Stomach (tissue), 4 donors: ENCODE results near the gene SYT3.

Experiments used
- CTCF ChIP-seq, 7 experiments: fragments of 450-650 bp in 4 of 7; fragments of 200-600 bp in 3 of 7; sonication (generic) in 3 of 7; IDR thresholded peaks; one replicate each; pipeline ENCODE4 v1.5.1; 2016 to 2019; ENCODE audit warnings: antibody characterized with exemption in 7 of 7, control low read depth in 2 of 7, mild to moderate bottlenecking in 1 of 7
- EP300 ChIP-seq: sonication (generic); formaldehyde crosslinking; IDR thresholded peaks from one replicate; pipeline ENCODE4 v1.6.1; 2017; ENCODE audit warnings: antibody characterized with exemption
- POLR2A ChIP-seq, 4 donors: fragments of 450-650 bp; IDR thresholded peaks; one replicate each; pipeline ENCODE4 v1.6.1; 2016; ENCODE audit warnings: antibody characterized with exemption in 4 of 4, control low read depth in 2 of 4, mild to moderate bottlenecking in 1 of 4, moderate library complexity in 1 of 4

- no peak for TF ChIP-seq CTCF (IDR thresholded peaks at IDR 0.05)
- TF ChIP-seq EP300 = no peak
- TF ChIP-seq POLR2A (IDR thresholded peaks at IDR 0.05) = no peak
These were observed 24.5 kb upstream of the SYT3 start for GRCh38 chr19:50664204-50664603.
